K562 (cell line): ENCODE measurements around the gene B3GALT6. TPM values are rescaled to one million over a fixed set of nuclear protein-coding genes. Genes with fewer than 3 reads are reported as not detected.

ENCODE experiments used
- ATAC-seq: fragments of 200-7000 bp; cut with Tn5 transposase; 3 replicates; pipeline ENCODE4 v1.9.1; 2020; ENCODE audit warnings: moderate library complexity
- BruUV-seq: library from RNA; stranded (reverse); fragments of 400-500 nt; replicated peaks from 2 replicates; lab custom pipeline; 2021; lab: Mats Ljungman, UMichigan
- CTCF ChIA-PET: fragments of 300-600 bp; formaldehyde crosslinking; extraction: SDS; loops from one replicate; lab custom pipeline; 2021; ENCODE audit warnings: low intra/inter-chr PET ratio; lab: Yijun Ruan, JAX
- POLR2A ChIA-PET: fragments of 300-600, 350-650 bp; sonication (Branson Sonifier 250); formaldehyde crosslinking; extraction: SDS; loops from one replicate; lab custom pipeline; 2021; ENCODE audit warnings: antibody characterized with exemption, inconsistent platforms; lab: Yijun Ruan, JAX
- DNase-seq, 4 experiments: peaks; one replicate each; pipeline versions ENCODE4 v3.0.0 to v3.0.0-alpha.2; 2011 to 2018; ENCODE audit warnings: low spot score in 3 of 4, mixed read lengths in 3 of 4; ENCODE audit errors: extremely low read depth in 1 of 4
- FAIRE-seq: peaks from 2 replicates; lab custom pipeline; 2011; peaks lifted over from hg19 to GRCh38; lab: Jason Lieb, UNC
- H2AFZ ChIP-seq: 2 replicates; pipeline ENCODE4 v1.6.0; 2011; ENCODE audit warnings: low read depth, low read length, control low read depth, inconsistent platforms
- H3K27ac ChIP-seq: fragments of 200-600 bp; 3 replicates; pipeline ENCODE4 v1.8.0; 2011; ENCODE audit warnings: low read depth, mild to moderate bottlenecking, control low read depth, inconsistent platforms, low read length, moderate library complexity, mixed read lengths; ENCODE audit errors: extremely low read depth
- H3K27me3 ChIP-seq, 2 experiments: fragments of 300-600 bp in 1 of 2; 2 replicates in 1 of 2; 3 replicates in 1 of 2; pipeline versions ENCODE4 v1.6.0 to v1.8.0; 2011; ENCODE audit warnings: inconsistent platforms in 2 of 2, low read length in 2 of 2, mild to moderate bottlenecking in 1 of 2, mixed read lengths in 1 of 2, moderate library complexity in 1 of 2; ENCODE audit not compliant: control insufficient read depth in 2 of 2, insufficient read depth in 2 of 2
- H3K36me3 ChIP-seq: fragments of 300-600 bp; 3 replicates; pipeline ENCODE4 v1.8.0; 2011; ENCODE audit warnings: mild to moderate bottlenecking, low read length, inconsistent platforms; ENCODE audit not compliant: control insufficient read depth, insufficient read depth
- H3K4me1 ChIP-seq, 2 experiments: fragments of 200-600 bp in 1 of 2; replicated peaks in 1 of 2; 2 replicates in 1 of 2; 3 replicates in 1 of 2; pipeline versions ENCODE4 v1.5.1 to v1.8.0; 2011; ENCODE audit warnings: inconsistent platforms in 2 of 2, low read length in 2 of 2, mild to moderate bottlenecking in 1 of 2, mixed read lengths in 1 of 2, moderate library complexity in 1 of 2; ENCODE audit not compliant: control insufficient read depth in 2 of 2, insufficient read depth in 2 of 2
- H3K4me2 ChIP-seq: 2 replicates; pipeline ENCODE4 v1.6.1; 2011; ENCODE audit warnings: low read length, control low read depth, inconsistent platforms, mixed read lengths; ENCODE audit not compliant: insufficient read depth
- H3K4me3 ChIP-seq: fragments of 200-600 bp; sonication (generic), shearing (Covaris generic); 2 replicates; pipeline ENCODE4 v1.5.1; 2016; ENCODE audit warnings: control low read depth, inconsistent platforms
- H3K79me2 ChIP-seq: fragments of 200-600 bp; 3 replicates; pipeline ENCODE4 v1.8.0; 2011; ENCODE audit warnings: low read length, inconsistent platforms; ENCODE audit not compliant: control insufficient read depth, insufficient read depth
- H3K9ac ChIP-seq, 2 experiments: 2 replicates each; pipeline versions ENCODE4 v1.6.0 to v1.6.1; 2011; ENCODE audit warnings: low read depth in 2 of 2, low read length in 2 of 2, control low read depth in 1 of 2, inconsistent platforms in 1 of 2, mild to moderate bottlenecking in 1 of 2, mixed read lengths in 1 of 2; ENCODE audit not compliant: insufficient read depth in 1 of 2
- H3K9me1 ChIP-seq: one replicate; pipeline ENCODE4 v1.6.0; 2011; ENCODE audit warnings: inconsistent platforms, mild to moderate bottlenecking, low read length, moderate library complexity; ENCODE audit not compliant: control insufficient read depth, insufficient read depth
- H3K9me3 ChIP-seq: replicated peaks from 2 replicates; pipeline ENCODE4 v1.5.1; 2011; ENCODE audit warnings: low read depth, low read length, inconsistent platforms; ENCODE audit not compliant: control insufficient read depth, insufficient read depth
- H4K20me1 ChIP-seq: replicated peaks from 2 replicates; pipeline ENCODE4 v1.6.1; 2011; ENCODE audit warnings: low read length, inconsistent platforms, mixed read lengths; ENCODE audit not compliant: control insufficient read depth, insufficient read depth
- GATAD2A ChIP-seq: fragments of 450-650 bp; IDR thresholded peaks from 2 replicates; pipeline ENCODE4 v1.6.1; 2017
- MYC ChIP-seq, 2 experiments: fragments of 250-450 bp in 1 of 2; sonication (Bioruptor Pico) in 1 of 2; IDR thresholded peaks; 2 replicates each; pipeline versions ENCODE4 v1.5.1 to v1.6.1; 2012 to 2021; ENCODE audit warnings: low read depth in 2 of 2, borderline replicate concordance in 1 of 2, improper control_type of control experiment in 1 of 2, low read length in 1 of 2, mild to moderate bottlenecking in 1 of 2, moderate library complexity in 1 of 2
- U2AF1 ChIP-seq: fragments of 200-400 bp; formaldehyde crosslinking; optimal IDR thresholded peaks from 2 replicates; pipeline ENCODE3; 2017; ENCODE audit warnings: mild to moderate bottlenecking, low read depth, low read length, moderate library complexity
- ZBTB7A ChIP-seq: IDR thresholded peaks from 2 replicates; pipeline ENCODE4 v1.6.1; 2011; ENCODE audit warnings: low read depth, mild to moderate bottlenecking, low read length, moderate library complexity, borderline replicate concordance; ENCODE audit not compliant: control insufficient read depth
- ZNF165 ChIP-seq: fragments of 250-450 bp; sonication (Bioruptor Pico); IDR thresholded peaks from 2 replicates; pipeline ENCODE4 v1.4.0; 2020; ENCODE audit warnings: borderline replicate concordance
- WGBS: fragments of 100-300 bp; shearing (Covaris generic); methylation state at CpG from one replicate; pipeline ENCODE4 v1.1.6; 2016; ENCODE audit warnings: low coverage, mixed read lengths; ENCODE audit not compliant: insufficient coverage; ENCODE audit errors: missing lambda C conversion rate; 5-methylcytosine and 5-hydroxymethylcytosine counted together
- in situ Hi-C: fragments of 300-500 bp; cut with MboI; formaldehyde crosslinking; loops from 4 replicates; pipeline ENCODE4 v1.15.0; 2018; ENCODE audit warnings: inconsistent platforms, mixed read lengths
- intact Hi-C: fragments of 100-400 bp; cut with micrococcal nuclease; formaldehyde crosslinking; loops from 2 replicates; pipeline ENCODE4 v1.14.2; 2022
- polyA plus RNA-seq, 8 experiments: library from polyadenylated mRNA; depleted of rRNA in 4 of 8; stranded (reverse) in 5 of 8; unstranded in 3 of 8; fragments of >200 nt; fragmentation: Nextera tagmentation in 2 of 8; fragmentation: Illumina TruSeq in 1 of 8; extraction: Ambion mirVana in 2 of 8; extraction: Trizol in 1 of 8; gene quantifications; 2 replicates each; pipeline versions ENCODE4 v1.2.1 to v1.2.3, GENCODE V29; 2011 to 2014; ENCODE audit warnings: inconsistent platforms in 1 of 8, missing spikeins in 1 of 8
- total RNA-seq, 7 experiments: library from RNA; depleted of rRNA in 6 of 7; stranded (reverse); fragments of >200 nt in 6 of 7; fragmentation: Illumina TruSeq in 2 of 7; extraction: Trizol in 2 of 7; gene quantifications; 2 replicates each; pipeline versions ENCODE4 v1.2.1 to v1.2.3, GENCODE V29; 2011 to 2021; ENCODE audit warnings: low replicate concordance in 1 of 7
- TF ChIP-seq, protein P1 (sequence below): fragments of 250-450 bp; sonication (Bioruptor Pico); IDR thresholded peaks from 2 replicates; pipeline ENCODE4 v1.8.0; 2021; ENCODE audit warnings: mild to moderate bottlenecking, moderate library complexity
- TF ChIP-seq, protein P2 (sequence below): fragments of 250-450 bp; sonication (Bioruptor Pico); IDR thresholded peaks from 2 replicates; pipeline ENCODE4 v1.9.0; 2021; ENCODE audit warnings: mild to moderate bottlenecking, inconsistent platforms

The B3GALT6 gene
- total and polyA plus RNA-seq, 9 of the 15 experiments (the other 6 are each of a cell fraction or from before 2014, with no cell fraction given): 0.68 to 29.8 (median 9.9) TPM

DNA sequence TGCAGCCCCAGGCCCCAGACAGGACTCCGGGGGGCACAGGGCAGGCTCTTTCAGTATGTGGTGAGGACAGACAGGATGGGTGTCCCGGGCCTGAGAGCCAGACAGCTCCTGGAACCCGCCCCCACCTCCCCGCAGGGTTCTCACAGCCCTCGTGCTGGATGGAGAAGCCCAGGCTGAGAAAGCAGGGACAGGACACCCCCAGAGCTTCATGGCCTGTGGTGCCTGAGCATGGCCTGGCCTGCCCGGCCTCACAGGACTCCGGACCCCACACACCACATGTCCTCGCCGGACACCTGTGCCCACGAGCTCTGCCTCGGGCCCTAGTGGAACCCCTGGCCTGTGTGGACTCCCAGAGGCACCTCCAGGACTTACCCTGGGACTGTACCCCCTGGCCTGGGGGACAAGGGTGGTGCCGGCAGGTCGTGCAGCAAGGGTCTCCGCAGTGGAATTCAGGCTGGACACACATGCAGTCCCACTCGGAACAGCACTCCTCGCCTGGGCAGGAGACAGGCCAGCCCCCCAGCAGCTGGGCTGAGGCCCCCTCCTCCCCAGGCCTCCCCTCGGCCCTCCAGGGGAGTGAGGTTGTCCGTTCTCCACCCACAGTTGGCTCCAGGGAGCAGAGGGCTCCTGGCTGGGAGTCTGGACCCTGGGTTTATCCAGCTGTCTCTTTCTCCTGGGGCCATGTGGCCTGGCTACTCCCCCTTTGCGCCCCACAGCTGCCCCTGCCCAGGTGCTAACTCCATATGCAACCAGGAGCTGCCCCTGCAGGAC, 26.9 kb upstream of the B3GALT6 start:
- 26% methylated on average over 18 of the region's 19 CpGs for WGBS
- no peak overlapping the region for H3K4me2 ChIP-seq
- CTCF ChIA-PET: no interaction called here
- peak overlapping the region in 1 of 2 experiments; percentile 39; a peak in 1 of 4 replicates for H3K9ac ChIP-seq
- ATAC-seq (peak; percentile 3; the same call in 1 of the 3 replicates), FAIRE-seq (no peak), DNase-seq (no peak)
- no peak overlapping the region for H3K27ac ChIP-seq
- no TSS peak for BruUV-seq
- no peaks in the 10 kb centered on the region for H3K36me3 ChIP-seq
- no peak overlapping the region for H2AFZ ChIP-seq
- peaks cover 13 to 91% of the 10 kb centered on the region in 2 experiments; a peak in 4 of 5 replicates for H3K4me1 ChIP-seq
- TF ChIP-seq MYC (IDR thresholded peaks at IDR 0.05; ENCODE audit: low read depth, low read length) (no peak), MYC (CRISPR knock-in tag; IDR thresholded peaks at IDR 0.05; ENCODE audit: borderline replicate concordance, low read depth) (no peak), ZBTB7A (peak; percentile 20; the same call in 1 of the 2 replicates), GATAD2A (no peak), U2AF1 (no peak), ZNF165 (CRISPR knock-in tag) (no peak)
- TF ChIP-seq, protein P1, sequence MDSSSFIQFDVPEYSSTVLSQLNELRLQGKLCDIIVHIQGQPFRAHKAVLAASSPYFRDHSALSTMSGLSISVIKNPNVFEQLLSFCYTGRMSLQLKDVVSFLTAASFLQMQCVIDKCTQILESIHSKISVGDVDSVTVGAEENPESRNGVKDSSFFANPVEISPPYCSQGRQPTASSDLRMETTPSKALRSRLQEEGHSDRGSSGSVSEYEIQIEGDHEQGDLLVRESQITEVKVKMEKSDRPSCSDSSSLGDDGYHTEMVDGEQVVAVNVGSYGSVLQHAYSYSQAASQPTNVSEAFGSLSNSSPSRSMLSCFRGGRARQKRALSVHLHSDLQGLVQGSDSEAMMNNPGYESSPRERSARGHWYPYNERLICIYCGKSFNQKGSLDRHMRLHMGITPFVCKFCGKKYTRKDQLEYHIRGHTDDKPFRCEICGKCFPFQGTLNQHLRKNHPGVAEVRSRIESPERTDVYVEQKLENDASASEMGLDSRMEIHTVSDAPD (CRISPR knock-in tag): no peak
- TF ChIP-seq, protein P2, sequence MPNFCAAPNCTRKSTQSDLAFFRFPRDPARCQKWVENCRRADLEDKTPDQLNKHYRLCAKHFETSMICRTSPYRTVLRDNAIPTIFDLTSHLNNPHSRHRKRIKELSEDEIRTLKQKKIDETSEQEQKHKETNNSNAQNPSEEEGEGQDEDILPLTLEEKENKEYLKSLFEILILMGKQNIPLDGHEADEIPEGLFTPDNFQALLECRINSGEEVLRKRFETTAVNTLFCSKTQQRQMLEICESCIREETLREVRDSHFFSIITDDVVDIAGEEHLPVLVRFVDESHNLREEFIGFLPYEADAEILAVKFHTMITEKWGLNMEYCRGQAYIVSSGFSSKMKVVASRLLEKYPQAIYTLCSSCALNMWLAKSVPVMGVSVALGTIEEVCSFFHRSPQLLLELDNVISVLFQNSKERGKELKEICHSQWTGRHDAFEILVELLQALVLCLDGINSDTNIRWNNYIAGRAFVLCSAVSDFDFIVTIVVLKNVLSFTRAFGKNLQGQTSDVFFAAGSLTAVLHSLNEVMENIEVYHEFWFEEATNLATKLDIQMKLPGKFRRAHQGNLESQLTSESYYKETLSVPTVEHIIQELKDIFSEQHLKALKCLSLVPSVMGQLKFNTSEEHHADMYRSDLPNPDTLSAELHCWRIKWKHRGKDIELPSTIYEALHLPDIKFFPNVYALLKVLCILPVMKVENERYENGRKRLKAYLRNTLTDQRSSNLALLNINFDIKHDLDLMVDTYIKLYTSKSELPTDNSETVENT (CRISPR knock-in tag): no peak
- no peak overlapping the region for H3K4me3 ChIP-seq
- in situ Hi-C loops (no loop called here), intact Hi-C loops (loop anchor here (5.0 kb wide), 1 partner anchor 83 kb away; no protein-coding TSS in a partner anchor)
- no peaks in the 10 kb centered on the region for H3K27me3 ChIP-seq
- no peaks in the 10 kb centered on the region for H3K9me1 ChIP-seq
- POLR2A ChIA-PET: interaction anchor here (0.6 to 1.7 kb wide), 5 partner anchors 9 to 137 kb away, joined by 3 to 5 read pairs (median 4); no protein-coding TSS in a partner anchor
- no peaks in the 10 kb centered on the region for H3K79me2 ChIP-seq
- H4K20me1 ChIP-seq: no peaks in the 10 kb centered on the region
- H3K9me3 ChIP-seq: no peaks in the 10 kb centered on the region
